Measurements from ENCODE around the gene ZBTB47. TPM values are rescaled to one million over a fixed set of nuclear protein-coding genes. Genes with fewer than 3 reads are reported as not detected.

Gene ZBTB47
- total and polyA plus RNA-seq, 2 donors (not counting 3 experiments of a cell fraction or from before 2014, with no cell fraction given): 10.6 to 14.5 TPM

- no peak overlapping the region for H2AFZ ChIP-seq (ENCODE audit: low read depth, low read length)
- POLR2A ChIA-PET: no interaction called here
- no peaks in the 10 kb centered on the region for H4K20me1 ChIP-seq (replicated peaks; ENCODE audit: control insufficient read depth, extremely low read depth, insufficient read depth, low read length)
- no peaks in the 10 kb centered on the region for H3K4me1 ChIP-seq (ENCODE audit: control insufficient read depth, extremely low read depth, insufficient read depth, low read length)
- no peaks in the 10 kb centered on the region for H3K9me3 ChIP-seq (replicated peaks; ENCODE audit: control insufficient read depth, insufficient read depth, low read length)
- no peaks in the 10 kb centered on the region for H3K9me1 ChIP-seq (replicated peaks; ENCODE audit: control insufficient read depth, extremely low read depth, insufficient read depth, low read length)
- intact Hi-C loops (cut with micrococcal nuclease): no loop called here
- H3K9ac ChIP-seq (replicated peaks; ENCODE audit: extremely low read depth, insufficient read depth, low read length): no peak overlapping the region
- no peaks in the 10 kb centered on the region for H3K79me2 ChIP-seq (ENCODE audit: control insufficient read depth, insufficient read depth, low read length)
- no peak for TF ChIP-seq MAX (IDR thresholded peaks at IDR 0.05; ENCODE audit: insufficient read depth, insufficient read length)
- TF ChIP-seq POLR2A (IDR thresholded peaks at IDR 0.05; ENCODE audit: low read depth, low read length): no peak
- no peak for TF ChIP-seq FOS (IDR thresholded peaks at IDR 0.05; ENCODE audit: borderline replicate concordance, insufficient read depth, low read length)
- no peak for TF ChIP-seq EZH2 (IDR thresholded peaks at IDR 0.05; ENCODE audit: borderline replicate concordance, low read depth, low read length, severe bottlenecking)
- no peak for TF ChIP-seq POLR2AphosphoS5 (IDR thresholded peaks at IDR 0.05; ENCODE audit: insufficient read depth, low read depth, low read length)
- TF ChIP-seq JUN (IDR thresholded peaks at IDR 0.05; ENCODE audit: borderline replicate concordance, insufficient read depth, insufficient read length, low read depth): no peak
- no peak for TF ChIP-seq GATA2 (IDR thresholded peaks at IDR 0.05; ENCODE audit: insufficient read depth, insufficient read length, low read depth, low read length)
- TF ChIP-seq MYC (IDR thresholded peaks at IDR 0.05; ENCODE audit: low read depth, low read length): no peak
- TF ChIP-seq CTCF (IDR thresholded peaks at IDR 0.05; ENCODE audit: extremely low read depth in 1 of 2, insufficient read depth in 1 of 2, low read depth in 1 of 2, low read length in 2 of 2): no peak
- H3K36me3 ChIP-seq (ENCODE audit: control insufficient read depth in 2 of 2, extremely low read depth in 1 of 2, insufficient read depth in 2 of 2, low read length in 2 of 2): no peaks in the 10 kb centered on the region
- no peak overlapping the region for H3K27ac ChIP-seq (ENCODE audit: insufficient read depth, low read depth, low read length)
- FAIRE-seq: no peak
- H3K27me3 ChIP-seq (ENCODE audit: control insufficient read depth in 2 of 2, insufficient read depth in 2 of 2, low read length in 2 of 2): peaks cover 8 to 25% of the 10 kb centered on the region in 2 experiments
- BruUV-seq (replicated peaks): no TSS peak
- no peak overlapping the region for H3K4me3 ChIP-seq (replicated peaks in 1 of 3; ENCODE audit: insufficient read depth in 1 of 3, low read depth in 1 of 3, low read length in 3 of 3)
- DNase-seq (ENCODE audit: low read depth, low spot score): no peak
- H3K4me2 ChIP-seq (ENCODE audit: insufficient read depth, low read length): no peak overlapping the region
- CTCF ChIA-PET: no interaction called here
- dilution Hi-C loops (cut with MboI; ENCODE audit: extremely low pct_ligation_motif_present, low sequenced_read_pairs): no loop called here
Observed at GRCh38 chr3:42678447-42678846, 24.9 kb downstream of the ZBTB47 start.
